Ureter (tissue), 1 donor: ENCODE data around the gene C1orf198. TPM values are rescaled to one million over a fixed set of nuclear protein-coding genes. Genes with fewer than 3 reads are reported as not detected.

Source experiments
- DNase-seq: peaks from one replicate; pipeline ENCODE4 v3.0.0-alpha.2; 2020; ENCODE audit warnings: low spot score
- total RNA-seq: library from RNA; stranded (reverse); gene quantifications from one replicate; pipeline ENCODE4 v1.2.4, GENCODE V29; 2023
- donor health status: DM: yes; HTN: yes; CAD: no.

The C1orf198 gene
- total RNA-seq, 1 donor from 2014 or later: 42.2 TPM

DNA sequence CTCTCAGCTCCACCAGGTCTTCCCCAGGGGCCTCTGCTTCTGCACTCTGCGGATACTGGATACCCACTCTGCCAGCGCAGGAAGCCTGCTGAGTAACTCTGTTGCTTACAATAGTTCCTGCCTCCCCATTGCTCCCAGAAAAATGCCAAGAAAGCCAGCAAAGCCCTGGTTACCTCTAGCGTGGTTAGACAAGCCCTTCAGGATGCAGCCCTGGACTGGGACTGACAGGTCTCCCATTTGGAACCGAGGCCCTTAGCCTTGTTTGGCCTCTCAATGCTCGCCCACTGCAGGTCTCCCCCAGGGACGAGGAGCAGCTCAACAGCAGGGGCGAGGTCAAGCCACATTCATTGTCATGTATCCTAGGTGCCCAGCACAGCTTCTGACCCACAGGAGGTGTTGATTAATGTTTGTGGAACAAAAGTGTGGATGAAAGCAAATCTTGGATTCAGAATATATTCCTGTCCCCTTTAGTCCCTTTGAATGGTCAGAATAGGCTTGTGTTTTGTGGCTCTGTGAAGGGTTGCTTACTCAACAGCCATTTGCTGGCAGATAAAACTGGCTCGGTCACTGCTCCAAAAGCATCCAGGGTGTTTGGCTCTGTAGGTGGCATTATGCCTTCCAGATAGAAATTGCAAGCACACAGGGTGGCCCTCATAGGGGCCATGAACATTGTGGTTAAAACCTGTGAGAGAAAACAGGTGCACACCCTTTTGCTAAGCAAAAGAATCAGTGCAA lies 58.9 kb downstream of the C1orf198 start:
- no peak for DNase-seq

DNA sequence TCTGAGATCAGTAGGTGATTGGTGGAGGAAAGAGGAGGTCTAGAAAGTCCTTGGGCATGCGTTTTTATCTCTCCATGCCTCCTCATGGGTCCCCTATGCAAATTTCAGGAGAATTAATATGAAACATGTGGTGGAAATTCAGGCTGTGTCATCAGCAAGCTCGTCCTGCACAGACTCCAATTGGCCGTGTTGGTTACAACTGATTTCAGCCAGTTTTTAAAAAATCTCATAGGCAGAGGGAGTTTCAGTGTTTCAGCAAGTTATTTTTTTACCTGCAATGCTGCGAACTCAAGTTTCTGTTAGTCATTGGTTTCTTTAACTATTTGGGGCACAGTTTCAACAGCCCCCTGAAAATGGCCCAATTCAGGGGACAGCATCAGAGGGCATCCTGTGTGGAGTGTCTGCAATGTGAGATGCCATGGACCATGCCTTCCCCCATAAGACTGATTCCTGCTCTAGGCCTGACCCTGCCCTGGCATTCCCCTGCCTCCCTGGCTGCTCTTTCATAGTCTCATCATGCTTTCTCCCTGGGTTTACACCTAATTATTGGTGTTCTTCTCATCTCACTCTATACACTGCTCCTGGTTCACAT lies 59.9 kb downstream of the C1orf198 start:
- no peak for DNase-seq

DNA sequence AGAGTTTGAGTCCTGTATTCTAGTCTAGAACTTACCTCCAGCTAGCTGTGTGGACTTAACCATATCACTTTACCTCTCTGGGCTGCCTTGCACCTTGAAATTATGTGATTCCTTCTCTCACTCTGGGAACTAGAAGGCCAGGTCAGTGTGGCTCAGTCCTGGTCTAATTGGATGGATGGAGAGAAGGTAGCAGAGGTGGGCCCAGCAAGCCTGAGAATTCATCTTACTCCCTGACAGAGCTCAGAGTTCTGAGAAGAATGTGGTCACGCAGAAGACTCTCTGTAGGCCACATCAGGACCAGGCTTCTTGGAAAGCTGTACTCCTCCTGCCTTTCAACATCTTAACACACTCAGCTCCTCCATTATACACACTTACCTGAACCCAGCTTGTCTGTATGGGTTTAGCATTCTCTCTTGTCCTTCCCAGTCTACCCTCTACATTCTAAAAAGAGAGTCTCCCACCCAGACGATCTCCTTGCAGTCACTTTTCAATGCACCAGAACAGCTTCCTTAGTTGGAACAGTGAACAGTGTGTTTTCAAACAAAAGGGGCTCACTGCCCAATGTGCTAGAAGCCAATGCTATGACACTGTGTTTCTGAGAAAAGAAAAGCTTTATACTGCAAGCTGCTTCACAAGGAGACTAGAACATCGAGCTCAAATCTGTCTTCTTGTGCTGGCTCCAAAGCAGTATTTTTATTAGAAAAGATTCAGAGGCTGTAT lies 60.6 kb downstream of the C1orf198 start:
- no peak for DNase-seq

DNA sequence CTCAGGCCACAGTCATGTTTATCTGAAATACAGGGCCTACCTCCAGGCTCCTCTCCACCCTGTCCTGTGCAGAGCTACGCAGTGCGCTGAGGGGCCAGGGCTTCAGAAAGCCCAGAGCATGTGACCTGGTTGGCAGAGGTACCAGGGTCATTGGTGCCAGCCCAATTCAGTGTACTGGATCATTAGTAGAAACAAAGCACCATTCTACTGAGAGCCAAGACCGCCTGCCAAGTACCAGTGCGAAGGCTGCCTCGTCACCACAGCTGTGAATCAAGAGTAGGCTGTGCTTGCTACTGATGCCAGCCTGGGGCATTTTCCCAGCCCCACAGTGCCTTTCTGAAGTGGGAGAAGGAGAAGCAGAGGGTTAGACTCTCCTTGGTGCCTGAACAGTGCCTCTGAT lies 61.3 kb downstream of the C1orf198 start:
- DNase-seq: no peak

DNA sequence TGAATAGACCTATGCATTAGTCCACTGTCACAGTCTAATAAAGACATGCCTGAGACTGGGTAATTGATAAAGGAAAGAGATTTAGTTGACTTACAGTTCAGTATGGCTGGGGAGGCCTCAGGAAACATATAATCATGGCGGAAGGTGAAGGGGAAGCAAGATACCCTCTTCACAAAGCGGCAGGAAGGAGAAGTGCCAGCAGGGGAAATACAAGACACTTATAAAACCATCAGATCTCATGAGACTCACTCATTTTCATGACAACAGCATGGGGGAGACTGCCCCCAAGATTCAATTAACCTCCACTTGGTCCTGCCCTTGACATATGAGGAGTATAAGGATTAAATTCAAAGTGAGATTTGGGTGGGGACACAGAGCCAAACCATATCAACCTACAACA lies 61.8 kb downstream of the C1orf198 start:
- no peak for DNase-seq

DNA sequence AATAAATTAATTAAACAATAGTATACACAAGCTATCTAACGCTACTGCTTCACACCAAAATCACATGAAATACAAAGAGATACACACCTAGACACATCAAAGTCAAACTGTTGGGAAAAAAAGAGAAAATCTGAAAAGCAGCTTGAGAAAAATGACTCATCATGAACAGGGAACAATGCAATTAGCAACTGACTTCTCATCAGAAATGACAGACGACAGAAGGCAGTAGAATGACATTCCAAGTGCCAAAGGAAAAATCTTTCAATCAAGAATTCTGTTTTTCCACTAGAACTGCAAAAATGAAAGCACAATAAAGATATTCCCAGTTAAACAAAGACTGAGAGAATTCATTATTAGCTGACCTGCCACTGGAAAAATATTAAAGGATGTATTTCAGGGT lies 63.9 kb downstream of the C1orf198 start:
- no peak for DNase-seq

DNA sequence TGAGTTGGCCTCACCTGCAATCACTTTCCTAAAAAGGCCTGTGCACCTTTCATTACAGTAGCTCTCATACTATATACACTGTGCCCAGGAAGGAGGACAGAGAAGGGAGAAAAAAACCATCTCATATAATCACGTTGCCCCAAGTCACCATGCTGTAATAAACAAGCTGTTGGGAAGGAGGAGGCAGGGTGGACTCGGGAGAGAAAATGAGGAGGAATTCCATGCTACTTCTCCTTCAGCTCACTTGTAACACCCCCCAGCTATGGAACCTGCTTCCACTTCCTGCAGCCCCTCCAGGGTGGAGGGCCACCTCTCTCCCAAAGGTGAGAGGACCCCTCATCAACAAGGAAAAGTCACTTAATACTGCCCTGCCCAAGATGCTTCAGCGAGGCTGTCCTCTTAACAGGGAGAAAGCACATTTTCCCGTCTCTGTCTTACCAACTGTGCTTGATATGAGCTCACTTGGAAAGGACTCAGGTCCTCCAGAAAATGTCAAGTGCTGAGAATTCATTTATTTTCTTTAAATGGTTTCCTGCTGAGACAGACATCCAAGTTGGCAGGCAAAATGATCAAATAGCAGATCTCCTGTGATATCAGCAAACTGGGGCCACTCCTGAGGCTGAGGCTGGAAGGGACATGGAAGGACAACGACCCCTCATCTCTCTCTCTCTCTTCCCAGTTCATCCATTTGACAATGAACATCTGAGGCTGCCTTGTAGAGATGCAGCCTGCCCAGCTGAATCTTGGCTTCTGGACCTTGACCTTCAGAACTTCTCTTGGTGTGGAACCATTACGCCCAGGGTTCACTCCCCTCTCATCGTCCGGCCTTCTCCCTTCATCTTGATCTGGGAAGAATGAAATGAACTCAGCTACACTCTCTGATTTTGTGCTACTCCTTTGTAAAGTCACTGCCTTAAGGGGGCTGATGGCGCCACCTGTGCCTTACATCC lies 67.2 kb downstream of the C1orf198 start:
- no peak for DNase-seq

DNA sequence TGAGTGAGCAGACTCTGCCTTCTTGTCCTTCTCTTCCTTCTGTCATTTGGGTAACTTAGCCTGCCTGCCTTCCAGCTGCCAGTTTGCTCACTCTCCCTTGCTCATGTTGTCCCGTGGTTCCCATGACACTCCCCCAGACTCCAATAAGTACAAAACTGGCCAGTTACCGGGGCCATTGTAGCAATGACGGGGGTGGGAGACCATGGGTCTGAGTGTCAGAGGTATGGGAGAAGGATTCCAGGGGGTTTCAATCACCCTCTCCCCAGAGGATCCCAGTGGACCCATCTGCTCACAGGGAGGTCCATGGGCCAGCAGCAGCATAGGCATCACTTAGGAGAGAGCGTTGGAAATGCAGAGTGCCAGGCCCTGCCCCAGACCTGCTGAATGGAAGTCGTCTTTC lies 69.8 kb downstream of the C1orf198 start:
- no peak for DNase-seq

DNA sequence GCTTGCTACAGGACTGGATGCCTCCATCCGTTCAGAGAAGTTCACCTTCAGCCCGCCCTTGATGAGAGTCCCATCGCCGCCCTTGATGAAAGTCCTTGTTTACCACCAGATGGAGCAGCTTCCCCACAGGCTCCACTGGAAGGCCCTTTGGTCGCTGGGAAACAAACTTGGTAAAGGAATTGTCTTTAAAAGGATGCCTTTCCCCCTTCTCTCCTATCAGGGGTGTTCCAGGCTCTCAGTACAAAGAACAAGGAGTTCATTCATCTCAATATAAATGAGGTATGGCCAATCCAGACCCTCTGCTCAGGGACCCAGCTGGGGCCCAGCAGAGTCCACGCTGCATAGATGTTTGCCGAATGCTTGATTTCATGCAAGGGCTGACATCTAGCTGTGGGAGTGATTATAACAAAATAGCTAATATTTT lies 70.4 kb downstream of the C1orf198 start:
- peak; percentile 68 for DNase-seq

DNA sequence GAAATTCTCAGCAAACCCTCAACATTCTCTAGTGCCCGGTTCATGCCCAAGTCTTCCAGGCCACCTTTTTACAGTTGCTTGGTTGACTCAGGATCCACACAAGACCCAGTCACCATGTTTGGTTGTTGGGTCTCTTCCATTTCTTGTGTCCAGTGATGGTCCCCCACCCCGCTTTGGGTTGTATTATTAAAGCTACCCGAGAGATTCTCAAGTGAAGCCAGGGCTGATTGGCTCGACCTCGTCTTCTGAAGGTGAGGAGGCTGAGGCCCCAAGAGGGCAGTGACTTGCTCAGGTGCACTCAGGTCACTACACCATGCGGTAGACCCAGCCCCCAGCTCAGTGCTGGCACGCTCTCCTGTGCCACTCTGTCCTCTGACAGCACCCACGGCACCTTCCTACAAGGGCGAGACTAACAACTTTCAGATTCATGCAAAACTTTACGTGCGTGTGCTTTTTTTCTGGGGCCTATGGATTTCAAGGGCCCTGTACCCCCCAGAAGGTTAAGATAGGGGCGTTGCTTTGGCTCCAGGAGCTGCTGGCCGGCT lies 70.9 kb downstream of the C1orf198 start:
- no peak for DNase-seq

DNA sequence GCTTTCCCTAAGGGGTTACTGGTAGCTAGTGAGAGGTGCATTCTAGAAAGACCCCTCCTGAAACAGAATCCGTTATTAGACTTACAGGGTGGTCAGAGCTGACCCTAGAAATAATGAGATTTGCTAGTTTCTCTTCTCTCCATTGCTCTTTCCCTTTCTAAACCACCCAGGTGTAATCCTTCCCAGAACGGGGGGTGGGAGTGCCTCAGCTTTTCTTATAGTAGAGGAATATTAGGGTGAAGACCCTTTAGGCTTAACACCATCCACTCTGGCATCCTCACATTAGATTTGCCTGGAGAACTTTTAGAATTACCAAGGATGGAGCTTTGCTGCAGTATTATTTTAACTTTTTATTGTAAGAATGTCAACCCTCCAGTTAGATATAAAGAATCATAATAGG lies 71.7 kb downstream of the C1orf198 start:
- DNase-seq: no peak

DNA sequence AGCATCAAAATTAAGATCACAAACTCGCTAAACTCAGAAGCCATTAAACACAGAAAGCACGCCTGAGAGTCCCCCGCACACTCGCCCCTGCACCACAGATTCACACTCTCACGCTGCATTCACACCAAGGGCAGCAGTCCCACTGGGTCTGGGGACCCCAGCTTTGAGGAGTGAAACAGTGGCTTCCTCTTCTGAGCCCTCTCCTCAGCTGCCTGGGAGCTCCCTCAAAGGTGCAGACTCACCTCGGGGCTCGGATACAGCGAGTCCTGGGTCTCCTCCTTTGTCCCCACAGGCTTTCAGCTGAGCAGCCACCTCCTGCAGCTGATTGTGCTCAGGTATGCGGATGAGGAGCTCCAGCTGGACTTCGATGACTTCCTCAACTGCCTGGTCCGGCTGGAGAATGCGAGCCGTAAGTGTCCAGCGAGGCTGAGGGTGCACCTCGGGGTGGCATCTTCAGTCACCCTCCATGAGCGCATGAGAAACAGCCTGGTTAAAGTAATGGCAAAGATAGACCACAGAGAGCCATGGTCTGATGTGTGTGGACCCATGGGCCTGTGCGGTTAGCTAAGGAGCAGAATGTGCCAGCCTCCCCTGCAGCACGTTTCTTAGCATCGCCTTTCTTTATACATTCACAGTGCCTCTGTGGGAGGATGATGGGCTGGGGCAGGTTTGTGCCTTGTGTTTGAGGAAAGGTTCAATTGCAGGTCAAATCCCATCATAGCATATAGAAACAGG lies 73.3 kb downstream of the C1orf198 start:
- DNase-seq: no peak

DNA sequence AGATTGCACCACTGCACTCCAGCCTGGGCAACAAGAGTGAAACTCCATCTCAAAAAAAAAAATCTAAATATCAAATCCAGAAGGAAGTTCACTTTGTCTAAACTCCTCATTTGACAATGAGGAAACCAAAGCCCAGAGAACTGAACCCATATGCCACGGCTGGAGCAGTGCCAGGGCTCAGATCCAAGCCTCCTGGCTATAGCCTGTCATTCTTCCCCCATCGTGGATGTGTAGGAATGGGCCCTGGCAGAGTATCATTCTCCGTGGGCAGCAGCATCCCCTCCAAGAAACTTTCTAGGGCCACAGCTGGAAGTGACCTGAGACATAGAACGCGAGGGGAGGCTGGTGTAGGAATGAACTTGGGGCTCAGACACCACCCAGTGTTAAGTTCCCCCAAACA lies 73.9 kb downstream of the C1orf198 start:
- DNase-seq: no peak

DNA sequence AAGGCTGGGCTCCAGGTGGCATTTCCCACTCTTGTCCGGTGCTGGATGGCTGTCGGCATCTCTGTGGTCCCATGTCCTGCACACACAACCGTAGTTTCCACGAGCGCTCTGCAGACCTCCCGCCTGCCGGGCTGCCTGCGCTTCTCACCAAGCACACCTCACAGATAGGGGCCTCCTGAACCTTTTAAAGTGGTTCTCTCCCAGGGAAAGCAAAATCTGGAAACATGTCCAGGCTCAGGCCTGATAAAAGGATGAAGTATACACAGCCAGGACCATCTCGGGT lies 74.9 kb downstream of the C1orf198 start:
- no peak for DNase-seq

DNA sequence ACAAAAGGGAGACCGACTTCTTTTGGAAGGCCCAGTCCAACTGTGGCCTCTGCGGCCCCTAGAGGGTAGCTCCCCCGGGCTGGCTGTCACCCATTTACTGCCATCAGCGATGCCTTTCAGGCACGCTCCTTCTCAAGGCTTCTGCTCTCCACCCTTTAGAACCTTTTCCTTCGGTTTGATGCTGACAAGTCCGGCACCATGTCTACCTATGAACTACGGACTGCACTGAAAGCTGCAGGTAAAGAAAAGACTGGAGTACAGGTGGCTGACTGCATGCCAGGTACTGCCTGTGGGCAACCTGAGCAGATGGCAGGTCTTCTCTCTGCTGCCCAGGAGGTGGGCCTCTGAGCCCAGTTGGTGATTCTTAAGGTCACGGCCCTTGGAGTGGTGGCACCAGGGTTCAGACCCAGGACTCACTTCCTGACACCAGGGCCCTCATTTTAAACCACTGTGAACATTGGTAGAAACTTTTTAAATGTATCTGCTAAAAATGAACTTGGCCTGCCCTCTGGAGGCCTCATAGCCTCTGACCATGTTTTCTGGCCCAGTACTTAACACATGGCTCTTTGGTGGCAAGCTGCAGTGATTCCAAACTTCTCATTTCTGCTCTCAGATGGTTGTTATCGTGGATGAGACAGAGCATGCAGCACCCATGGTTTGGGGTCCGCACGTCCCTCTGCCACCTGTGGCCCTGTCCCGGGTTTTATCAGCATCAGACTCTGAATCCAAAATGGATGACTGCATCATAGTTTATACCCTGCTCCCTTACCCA lies 75.4 kb downstream of the C1orf198 start:
- no peak for DNase-seq

DNA sequence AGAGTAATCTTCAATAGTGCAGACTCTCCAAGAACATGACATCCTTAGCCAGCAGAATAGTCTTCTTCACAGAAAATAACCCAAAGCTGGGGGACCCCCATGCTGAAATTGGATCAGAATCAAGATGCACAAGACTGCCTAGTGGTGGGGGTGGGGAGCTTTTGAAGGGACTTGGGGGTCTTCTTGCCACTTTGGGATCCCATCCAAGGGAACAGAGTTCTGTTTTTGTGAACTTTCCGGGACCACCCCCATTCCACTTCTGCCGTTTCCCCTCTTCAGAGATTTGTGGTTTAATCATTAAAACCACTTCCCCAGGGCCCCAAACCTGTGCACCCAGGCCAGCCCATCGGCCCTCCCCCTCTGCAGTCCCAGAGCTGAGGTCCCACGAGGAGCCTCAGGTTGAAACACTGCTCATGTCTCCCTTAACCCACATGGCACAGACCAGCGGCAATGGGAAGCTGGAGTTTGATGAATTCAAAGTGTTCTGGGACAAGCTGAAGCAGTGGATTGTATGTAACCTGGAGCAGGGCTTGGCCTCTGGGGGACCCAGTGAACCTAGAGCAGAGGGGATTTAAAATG lies 76.2 kb downstream of the C1orf198 start:
- no peak for DNase-seq

DNA sequence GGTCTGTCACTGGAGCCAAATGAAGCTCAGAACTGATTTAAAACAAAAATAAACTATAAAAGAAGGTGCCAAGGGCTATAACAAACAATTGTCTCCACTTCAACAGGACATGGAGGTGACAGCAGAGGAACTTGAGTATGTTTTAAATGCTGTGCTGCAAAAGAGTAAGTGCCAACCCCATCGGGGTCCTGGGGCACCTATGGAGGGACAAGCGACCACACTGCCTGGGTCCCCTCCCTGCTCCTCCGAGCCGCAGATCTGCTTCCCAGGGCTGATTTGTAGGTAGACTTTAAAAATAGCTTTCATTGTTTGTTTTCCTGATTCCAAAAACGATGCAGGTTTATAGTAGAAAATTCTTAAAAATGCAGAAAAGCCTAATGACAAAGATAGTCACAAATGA lies 78.3 kb downstream of the C1orf198 start:
- no peak for DNase-seq

DNA sequence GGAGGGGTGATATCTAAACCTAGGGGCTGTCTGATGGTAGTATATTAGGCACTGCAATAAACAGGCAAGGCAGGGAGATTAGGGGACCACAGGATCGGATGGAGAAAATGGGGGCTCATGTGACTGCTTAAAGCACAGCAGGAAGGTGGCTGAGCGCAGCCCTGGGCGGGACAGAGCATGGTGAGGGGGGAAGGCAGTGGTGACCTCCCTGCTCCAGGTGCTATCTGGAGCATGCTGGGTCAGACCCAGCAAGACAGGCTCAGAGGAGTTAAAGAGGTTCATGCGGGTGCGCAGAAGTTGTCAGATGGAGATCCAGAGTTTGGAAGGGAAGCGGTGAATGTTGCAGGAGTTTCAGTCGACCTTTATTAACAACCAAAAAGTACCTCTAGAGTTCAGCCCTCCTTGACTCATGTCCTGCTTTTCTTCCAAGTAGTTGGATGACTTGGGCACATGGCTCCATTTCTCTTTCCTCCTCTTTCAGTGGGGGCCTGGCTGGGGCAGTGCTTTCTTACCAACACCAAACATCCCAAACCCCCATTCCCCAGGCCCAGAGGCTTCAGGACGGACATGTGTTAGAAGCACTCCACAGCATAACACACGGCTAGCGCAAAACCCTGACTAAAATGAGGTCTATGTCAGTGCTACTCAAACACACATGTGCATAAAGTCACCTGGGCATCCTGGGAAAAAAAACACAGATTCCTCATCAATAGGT lies 79.6 kb downstream of the C1orf198 start:
- DNase-seq: no peak

DNA sequence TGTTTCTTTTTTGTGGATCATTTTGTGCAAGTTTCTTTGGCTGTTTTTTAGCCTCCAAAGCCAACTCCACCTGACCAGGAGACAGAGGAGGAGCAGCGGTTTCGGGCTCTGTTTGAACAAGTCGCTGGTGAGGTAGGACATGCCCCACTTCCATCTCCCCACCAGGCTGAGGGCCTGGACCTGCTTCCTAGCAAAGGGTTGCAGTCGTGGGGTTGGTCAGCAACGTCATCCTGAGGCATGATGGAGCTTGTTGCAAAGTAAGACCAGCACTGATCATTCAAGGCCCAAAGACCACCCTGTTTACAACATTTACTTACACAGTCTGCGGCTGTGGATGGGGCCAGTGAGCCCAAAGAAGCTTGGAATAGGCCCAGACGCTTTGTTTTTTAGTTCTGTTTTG lies 80.8 kb downstream of the C1orf198 start:
- DNase-seq: no peak
